IMR-90 (cell line): ENCODE measurements around the gene PRUNE2. TPM values are rescaled to one million over a fixed set of nuclear protein-coding genes. Genes with fewer than 3 reads are reported as not detected.

Experiments used
- ATAC-seq: fragments of 200-7000 bp; cut with Tn5 transposase; 2 replicates; pipeline ENCODE4 v1.9.1; 2020; ENCODE audit warnings: low read depth, mild to moderate bottlenecking, moderate library complexity
- BruUV-seq: library from RNA; stranded (reverse); fragments of 400-500 nt; replicated peaks from 2 replicates; lab custom pipeline; 2021; lab: Mats Ljungman, UMichigan
- CTCF ChIA-PET: fragments of 300-600 bp; formaldehyde crosslinking; extraction: SDS; loops from one replicate; lab custom pipeline; 2021; ENCODE audit warnings: antibody characterized with exemption; lab: Yijun Ruan, JAX
- POLR2A ChIA-PET: fragments of 300-600 bp; sonication (Branson Sonifier 250); formaldehyde crosslinking; loops from one replicate; lab custom pipeline; 2022; ENCODE audit warnings: antibody characterized with exemption; ENCODE audit not compliant: unreplicated experiment; lab: Charles Lee
- DNase-seq: peaks from one replicate; pipeline ENCODE4 v3.0.0; 2013
- H2AFZ ChIP-seq: replicated peaks from 2 replicates; pipeline ENCODE3; 2013; ENCODE audit warnings: low read length, mild to moderate bottlenecking; ENCODE audit not compliant: poor library complexity
- H2AK5ac ChIP-seq: 2 replicates; pipeline ENCODE4 v1.6.1; 2013; ENCODE audit warnings: low read depth, low read length, inconsistent platforms
- H2AK9ac ChIP-seq: replicated peaks from 2 replicates; pipeline ENCODE3; 2013; ENCODE audit warnings: mild to moderate bottlenecking, low read depth, low read length, moderate library complexity; ENCODE audit not compliant: poor library complexity
- H2BK120ac ChIP-seq: 2 replicates; pipeline ENCODE4 v1.6.1; 2013; ENCODE audit warnings: low read depth, low read length, inconsistent platforms
- H2BK15ac ChIP-seq: 3 replicates; pipeline ENCODE4 v1.6.1; 2013; ENCODE audit warnings: low read depth, low read length, inconsistent platforms
- H2BK20ac ChIP-seq: 2 replicates; pipeline ENCODE4 v1.6.1; 2013; ENCODE audit warnings: low read depth, mild to moderate bottlenecking, inconsistent platforms, low read length, moderate library complexity
- H2BK5ac ChIP-seq: 2 replicates; pipeline ENCODE4 v1.6.1; 2013; ENCODE audit warnings: mild to moderate bottlenecking, low read depth, low read length, inconsistent platforms; ENCODE audit not compliant: poor library complexity, severe bottlenecking
- H3K14ac ChIP-seq: replicated peaks from 2 replicates; pipeline ENCODE4 v1.6.1; 2013; ENCODE audit warnings: low read depth, low read length, inconsistent platforms
- H3K18ac ChIP-seq: 2 replicates; pipeline ENCODE4 v1.6.1; 2013; ENCODE audit warnings: low read depth, low read length, control low read depth
- H3K23ac ChIP-seq: 2 replicates; pipeline ENCODE4 v1.6.1; 2013; ENCODE audit warnings: low read depth, low read length, inconsistent platforms
- H3K27ac ChIP-seq: 2 replicates; pipeline ENCODE4 v1.5.1; 2013; ENCODE audit warnings: mild to moderate bottlenecking, control low read depth, low read length; ENCODE audit not compliant: insufficient read depth
- H3K27me3 ChIP-seq: 2 replicates; pipeline ENCODE4 v1.6.1; 2013; ENCODE audit warnings: low read length; ENCODE audit not compliant: control insufficient read depth, insufficient read depth
- H3K36me3 ChIP-seq: 2 replicates; pipeline ENCODE4 v1.6.1; 2013; ENCODE audit warnings: low read length, mixed read lengths; ENCODE audit not compliant: control insufficient read depth, insufficient read depth
- H3K4ac ChIP-seq: 2 replicates; pipeline ENCODE4 v1.6.1; 2013; ENCODE audit warnings: low read depth, low read length, inconsistent platforms
- H3K4me1 ChIP-seq: 2 replicates; pipeline ENCODE4 v1.6.1; 2013; ENCODE audit warnings: low read length, mixed read lengths; ENCODE audit not compliant: control insufficient read depth, insufficient read depth
- H3K4me2 ChIP-seq: 2 replicates; pipeline ENCODE4 v1.6.1; 2013; ENCODE audit warnings: low read depth, mild to moderate bottlenecking, control low read depth, low read length, moderate library complexity
- H3K4me3 ChIP-seq: 2 replicates; pipeline ENCODE4 v1.5.1; 2013; ENCODE audit warnings: low read depth, mild to moderate bottlenecking, control low read depth, low read length, moderate library complexity; ENCODE audit not compliant: insufficient read depth
- H3K56ac ChIP-seq: 2 replicates; pipeline ENCODE4 v1.6.1; 2013; ENCODE audit warnings: low read length, inconsistent platforms; ENCODE audit not compliant: insufficient read depth; ENCODE audit errors: extremely low read depth
- H3K79me1 ChIP-seq, 2 experiments: 2 replicates each; pipeline ENCODE4 v1.6.1; 2013; ENCODE audit warnings: low read length in 2 of 2, inconsistent platforms in 1 of 2, low read depth in 1 of 2
- H3K9ac ChIP-seq: 2 replicates; pipeline ENCODE4 v1.6.1; 2013; ENCODE audit warnings: low read depth, low read length, control low read depth
- H3K9me1 ChIP-seq: 2 replicates; pipeline ENCODE4 v1.6.1; 2013; ENCODE audit warnings: low read length, inconsistent platforms; ENCODE audit not compliant: insufficient read depth
- H3K9me3 ChIP-seq: 2 replicates; pipeline ENCODE4 v1.6.1; 2013; ENCODE audit warnings: low read length; ENCODE audit not compliant: control insufficient read depth, insufficient read depth
- H4K20me1 ChIP-seq: 2 replicates; pipeline ENCODE4 v1.6.1; 2013; ENCODE audit warnings: low read length, inconsistent platforms; ENCODE audit not compliant: insufficient read depth
- H4K5ac ChIP-seq: 2 replicates; pipeline ENCODE4 v1.6.1; 2013; ENCODE audit warnings: mild to moderate bottlenecking, low read depth, low read length, control low read depth
- H4K8ac ChIP-seq, 2 experiments: 2 replicates each; pipeline ENCODE4 v1.6.1; 2013; ENCODE audit warnings: low read depth in 2 of 2, low read length in 2 of 2, control low read depth in 1 of 2, inconsistent platforms in 1 of 2
- H4K91ac ChIP-seq: 2 replicates; pipeline ENCODE4 v1.6.1; 2013; ENCODE audit warnings: low read depth, low read length, inconsistent platforms; ENCODE audit not compliant: insufficient read depth
- CEBPB ChIP-seq: IDR thresholded peaks from 2 replicates; pipeline ENCODE4 v1.6.1; 2012; ENCODE audit warnings: low read depth, low read length, improper control_type of control experiment
- CHD1 ChIP-seq: IDR thresholded peaks from 2 replicates; pipeline ENCODE4 v1.6.1; 2012; ENCODE audit warnings: low read depth, low read length, improper control_type of control experiment
- ELK1 ChIP-seq: fragments of 150-350 bp; IDR thresholded peaks from 2 replicates; pipeline ENCODE4 v1.6.1; 2016; ENCODE audit warnings: low read depth, mild to moderate bottlenecking, low read length, moderate library complexity, borderline replicate concordance
- MAFK ChIP-seq: IDR thresholded peaks from 2 replicates; pipeline ENCODE4 v1.6.1; 2012; ENCODE audit warnings: low read depth, low read length, improper control_type of control experiment
- MAZ ChIP-seq: IDR thresholded peaks from 2 replicates; pipeline ENCODE4 v1.6.1; 2012; ENCODE audit warnings: low read depth, mild to moderate bottlenecking, low read length, improper control_type of control experiment, moderate library complexity, borderline replicate concordance
- MXI1 ChIP-seq: IDR thresholded peaks from 2 replicates; pipeline ENCODE4 v1.6.1; 2012; ENCODE audit warnings: low read depth, mild to moderate bottlenecking, low read length, moderate library complexity, borderline replicate concordance
- NFE2L2 ChIP-seq: fragments of 150-350 bp; IDR thresholded peaks from 2 replicates; pipeline ENCODE4 v1.6.1; 2016; ENCODE audit warnings: low read depth, mild to moderate bottlenecking, low read length
- POLR2A ChIP-seq: IDR thresholded peaks from 2 replicates; pipeline ENCODE4 v1.6.1; 2012; ENCODE audit warnings: mild to moderate bottlenecking, low read depth, low read length
- RCOR1 ChIP-seq: IDR thresholded peaks from 2 replicates; pipeline ENCODE4 v1.6.1; 2012; ENCODE audit warnings: mild to moderate bottlenecking, low read length, improper control_type of control experiment; ENCODE audit not compliant: insufficient replicate concordance
- SMC3 ChIP-seq: fragments of 150-350 bp; IDR thresholded peaks from 2 replicates; pipeline ENCODE4 v1.6.1; 2016; ENCODE audit warnings: low read depth, mild to moderate bottlenecking, antibody characterized with exemption, low read length, moderate library complexity
- WGBS, 2 experiments: methylation state at CpG; one replicate each; pipeline versions ENCODE4 v1.1.5 to v1.1.7; 2013; ENCODE audit warnings: missing lambda C conversion rate in 2 of 2; ENCODE audit not compliant: insufficient read length in 1 of 2; ENCODE audit errors: extremely low coverage in 2 of 2; 5-methylcytosine and 5-hydroxymethylcytosine counted together
- dilution Hi-C: fragments of 300-500 bp; cut with HindIII; formaldehyde crosslinking; loops from one replicate; pipeline ENCODE4 v1.14.3; 2018; ENCODE audit warnings: low sequenced_read_pairs; ENCODE audit not compliant: unreplicated experiment
- in situ Hi-C: fragments of 300-500 bp; cut with MboI; formaldehyde crosslinking; loops from 3 replicates; pipeline ENCODE4 v1.14.3; 2019; ENCODE audit warnings: low sequenced_read_pairs, inconsistent platforms, mixed read lengths
- intact Hi-C: fragments of 100-400 bp; cut with micrococcal nuclease; formaldehyde crosslinking; loops from 2 replicates; pipeline ENCODE4 v1.10.0; 2022
- polyA plus RNA-seq, 3 experiments: library from polyadenylated mRNA; depleted of rRNA; stranded (reverse); fragments of >200 nt; gene quantifications; 2 replicates each; pipeline ENCODE4 v1.2.3, GENCODE V29; 2012; ENCODE audit warnings: low replicate concordance in 1 of 3
- total RNA-seq: library from RNA; depleted of rRNA; stranded (reverse); fragments of >200 nt; gene quantifications from 2 replicates; pipeline ENCODE4 v1.2.3, GENCODE V29; 2012

PRUNE2 gene
- total and polyA plus RNA-seq, 2 of the 4 experiments (the other 2 are of a cell fraction), result 0.70 to 1.6 TPM

DNA sequence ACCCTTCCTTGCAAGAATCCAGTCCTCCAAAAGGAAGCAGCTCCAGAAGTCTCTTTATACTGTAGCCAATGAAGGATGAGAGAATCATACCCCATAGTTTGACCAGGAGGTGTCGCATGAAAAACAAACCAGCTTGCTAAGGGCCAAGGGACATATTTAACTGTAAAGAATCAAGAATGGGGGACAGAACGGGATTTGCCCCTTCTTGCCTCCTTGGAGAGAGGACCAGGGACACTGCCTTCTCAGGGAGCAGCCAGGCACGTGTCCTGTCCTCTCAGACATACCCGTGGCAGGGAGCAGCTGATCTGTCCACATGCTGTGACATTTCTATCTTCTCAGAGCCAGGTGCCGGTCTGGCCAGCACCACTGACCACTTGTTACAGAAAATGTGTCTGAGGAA, 11.7 kb downstream of the PRUNE2 start:
- Histone ChIP-seq H4K8ac (no peak overlapping the region), H2AFZ (peak overlapping the region; percentile 58), H3K9ac (no peak overlapping the region), H4K20me1 (no peaks in the 10 kb centered on the region), H4K5ac (no peak overlapping the region), H3K4ac (no peak overlapping the region), H3K4me2 (no peak overlapping the region), H3K36me3 (no peaks in the 10 kb centered on the region), H3K9me1 (no peaks in the 10 kb centered on the region), H3K4me3 (no peak overlapping the region), H2AK9ac (no peak overlapping the region), H3K14ac (no peak overlapping the region), H3K4me1 (0 out of 2 replicates have a peak, but pooled peaks cover 2% of the 10 kb centered on the region), H3K27me3 (peaks cover 15% of the 10 kb centered on the region), H3K79me1 (no peaks in the 10 kb centered on the region), H2BK120ac (no peak overlapping the region), H3K23ac (no peak overlapping the region), H4K91ac (no peak overlapping the region), H2BK5ac (no peak overlapping the region), H2BK20ac (no peak overlapping the region), H3K9me3 (no peaks in the 10 kb centered on the region), H3K27ac (no peak overlapping the region), H2BK15ac (no peak overlapping the region), H2AK5ac (no peak overlapping the region; the same call in 1 of the 2 replicates), H3K18ac (peak overlapping the region; percentile 3; the same call in 1 of the 2 replicates), H3K56ac (no peak overlapping the region)
- intact Hi-C loops (no loop called here), in situ Hi-C loops (no loop called here), dilution Hi-C loops (no loop called here)
- DNase-seq (no peak), ATAC-seq (no peak)
- no TSS peak for BruUV-seq
- WGBS, 2 experiments, result 25% methylated on average over 1 of the region's 5 CpGs; no CpG with 5 or more reads in 1 of the 2 experiments
- no peak for TF ChIP-seq CEBPB
- TF ChIP-seq RCOR1, result no peak
- no peak for TF ChIP-seq NFE2L2
- no peak for TF ChIP-seq ELK1
- TF ChIP-seq POLR2A, result no peak
- no peak for TF ChIP-seq SMC3
- no peak for TF ChIP-seq MAFK
- TF ChIP-seq CHD1, result no peak
- no peak for TF ChIP-seq MAZ
- no peak for TF ChIP-seq MXI1
- ChIA-PET CTCF (no interaction called here), POLR2A (no interaction called here)
